Measurements from ENCODE around the gene FGFBP1. TPM values are rescaled to one million over a fixed set of nuclear protein-coding genes. Genes with fewer than 3 reads are reported as not detected.

FGFBP1 gene
- total and polyA plus RNA-seq, 2 of the 4 experiments (the other 2 are of a cell fraction) = under 0.01 TPM; not detected in 1

DNA sequence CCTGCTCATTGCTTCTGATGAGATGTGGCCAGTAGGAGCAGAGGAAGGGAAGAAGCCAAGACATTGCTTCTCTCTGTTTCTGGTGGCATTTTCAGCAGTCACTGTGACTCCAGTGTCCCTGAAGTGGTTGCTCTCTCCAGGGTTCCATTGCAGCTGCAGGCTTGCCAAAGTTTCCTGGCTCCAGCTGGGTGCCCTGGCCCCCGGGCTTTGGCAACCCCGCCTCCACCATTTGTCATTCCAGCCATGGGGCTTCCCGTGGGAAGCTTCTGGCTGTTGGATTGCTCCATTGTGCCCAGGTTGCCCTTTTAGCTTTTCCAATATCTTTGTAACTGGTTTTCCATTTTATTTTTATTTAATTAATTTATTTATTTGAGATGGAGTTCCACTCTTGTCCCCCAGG, 12.7 kb downstream of the FGFBP1 start:
- H3K79me1 ChIP-seq (ENCODE audit: low read depth in 1 of 2, low read length in 2 of 2) = no peaks in the 10 kb centered on the region
- H3K56ac ChIP-seq (ENCODE audit: extremely low read depth, insufficient read depth, low read length) = no peak overlapping the region

More for the DNA sequence above, 12.7 kb downstream of the FGFBP1 start:
- ChIA-PET POLR2A (ENCODE audit: unreplicated experiment) (no interaction called here), CTCF (no interaction called here)
- Histone ChIP-seq H4K91ac (ENCODE audit: insufficient read depth, low read depth, low read length) (0 out of 2 replicates have a peak overlapping the region, but pooled peaks have one; percentile 7), H3K14ac (replicated peaks; ENCODE audit: low read depth, low read length) (no peak overlapping the region), H3K9ac (ENCODE audit: low read depth, low read length) (no peak overlapping the region), H3K36me3 (ENCODE audit: control insufficient read depth, insufficient read depth, low read length) (no peaks in the 10 kb centered on the region), H2AK9ac (replicated peaks; ENCODE audit: low read depth, low read length, poor library complexity) (peak overlapping the region; percentile 35), H2BK15ac (ENCODE audit: low read depth, low read length) (no peak overlapping the region), H4K8ac (ENCODE audit: low read depth in 2 of 2, low read length in 2 of 2) (no peak overlapping the region), H3K18ac (ENCODE audit: low read depth, low read length) (no peak overlapping the region), H2BK20ac (ENCODE audit: low read depth, low read length) (no peak overlapping the region), H2AK5ac (ENCODE audit: low read depth, low read length) (no peak overlapping the region), H3K4me1 (ENCODE audit: control insufficient read depth, insufficient read depth, low read length) (peaks cover 2% of the 10 kb centered on the region; the same call in 1 of the 2 replicates), H2AFZ (replicated peaks; ENCODE audit: low read length, poor library complexity) (no peak overlapping the region), H2BK5ac (ENCODE audit: low read depth, low read length, poor library complexity, severe bottlenecking) (no peak overlapping the region), H4K20me1 (ENCODE audit: insufficient read depth, low read length) (no peaks in the 10 kb centered on the region), H3K4me2 (ENCODE audit: low read depth, low read length) (no peak overlapping the region), H3K27ac (ENCODE audit: insufficient read depth, low read length) (no peak overlapping the region), H3K9me1 (ENCODE audit: insufficient read depth, low read length) (peaks cover 7% of the 10 kb centered on the region), H3K9me3 (ENCODE audit: control insufficient read depth, insufficient read depth, low read length) (no peaks in the 10 kb centered on the region), H3K4ac (ENCODE audit: low read depth, low read length) (no peak overlapping the region; the same call in 1 of the 2 replicates), H4K5ac (ENCODE audit: low read depth, low read length) (no peak overlapping the region), H3K23ac (ENCODE audit: low read depth, low read length) (no peak overlapping the region), H3K4me3 (ENCODE audit: insufficient read depth, low read depth, low read length) (no peak overlapping the region), H2BK120ac (ENCODE audit: low read depth, low read length) (no peak overlapping the region; the same call in 1 of the 2 replicates), H3K27me3 (ENCODE audit: control insufficient read depth, insufficient read depth, low read length) (peaks cover 17% of the 10 kb centered on the region)
- no TSS peak for BruUV-seq (replicated peaks)
- in situ Hi-C loops (cut with MboI; ENCODE audit: low sequenced_read_pairs) (no loop called here), intact Hi-C loops (cut with micrococcal nuclease) (no loop called here), dilution Hi-C loops (cut with HindIII; ENCODE audit: low sequenced_read_pairs, unreplicated experiment) (no loop called here)
- no peak for DNase-seq
- TF ChIP-seq SMC3 (IDR thresholded peaks at IDR 0.05; ENCODE audit: low read depth, low read length) (no peak), BHLHE40 (IDR thresholded peaks at IDR 0.05; ENCODE audit: low read depth, low read length) (no peak), FOS (IDR thresholded peaks at IDR 0.05; ENCODE audit: low read depth, low read length) (no peak), RCOR1 (IDR thresholded peaks at IDR 0.05; ENCODE audit: insufficient replicate concordance, low read length) (no peak), CHD1 (IDR thresholded peaks at IDR 0.05; ENCODE audit: low read depth, low read length) (no peak), NFE2L2 (IDR thresholded peaks at IDR 0.05; ENCODE audit: low read depth, low read length) (no peak), MAFK (IDR thresholded peaks at IDR 0.05; ENCODE audit: low read depth, low read length) (no peak), USF2 (IDR thresholded peaks at IDR 0.05; ENCODE audit: low read depth, low read length) (no peak), POLR2A (IDR thresholded peaks at IDR 0.05; ENCODE audit: low read depth, low read length) (no peak), CEBPB (IDR thresholded peaks at IDR 0.05; ENCODE audit: low read depth, low read length) (no peak), RFX5 (IDR thresholded peaks at IDR 0.05; ENCODE audit: low read depth, low read length) (no peak), MAZ (IDR thresholded peaks at IDR 0.05; ENCODE audit: borderline replicate concordance, low read depth, low read length) (no peak), RAD21 (IDR thresholded peaks at IDR 0.05; ENCODE audit: low read length) (no peak)
- TF ChIP-seq, protein P1, sequence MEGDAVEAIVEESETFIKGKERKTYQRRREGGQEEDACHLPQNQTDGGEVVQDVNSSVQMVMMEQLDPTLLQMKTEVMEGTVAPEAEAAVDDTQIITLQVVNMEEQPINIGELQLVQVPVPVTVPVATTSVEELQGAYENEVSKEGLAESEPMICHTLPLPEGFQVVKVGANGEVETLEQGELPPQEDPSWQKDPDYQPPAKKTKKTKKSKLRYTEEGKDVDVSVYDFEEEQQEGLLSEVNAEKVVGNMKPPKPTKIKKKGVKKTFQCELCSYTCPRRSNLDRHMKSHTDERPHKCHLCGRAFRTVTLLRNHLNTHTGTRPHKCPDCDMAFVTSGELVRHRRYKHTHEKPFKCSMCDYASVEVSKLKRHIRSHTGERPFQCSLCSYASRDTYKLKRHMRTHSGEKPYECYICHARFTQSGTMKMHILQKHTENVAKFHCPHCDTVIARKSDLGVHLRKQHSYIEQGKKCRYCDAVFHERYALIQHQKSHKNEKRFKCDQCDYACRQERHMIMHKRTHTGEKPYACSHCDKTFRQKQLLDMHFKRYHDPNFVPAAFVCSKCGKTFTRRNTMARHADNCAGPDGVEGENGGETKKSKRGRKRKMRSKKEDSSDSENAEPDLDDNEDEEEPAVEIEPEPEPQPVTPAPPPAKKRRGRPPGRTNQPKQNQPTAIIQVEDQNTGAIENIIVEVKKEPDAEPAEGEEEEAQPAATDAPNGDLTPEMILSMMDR (conservative IDR thresholded peaks at IDR 0.05; ENCODE audit: low read depth, low read length) = no peak
- TF ChIP-seq, protein P2, sequence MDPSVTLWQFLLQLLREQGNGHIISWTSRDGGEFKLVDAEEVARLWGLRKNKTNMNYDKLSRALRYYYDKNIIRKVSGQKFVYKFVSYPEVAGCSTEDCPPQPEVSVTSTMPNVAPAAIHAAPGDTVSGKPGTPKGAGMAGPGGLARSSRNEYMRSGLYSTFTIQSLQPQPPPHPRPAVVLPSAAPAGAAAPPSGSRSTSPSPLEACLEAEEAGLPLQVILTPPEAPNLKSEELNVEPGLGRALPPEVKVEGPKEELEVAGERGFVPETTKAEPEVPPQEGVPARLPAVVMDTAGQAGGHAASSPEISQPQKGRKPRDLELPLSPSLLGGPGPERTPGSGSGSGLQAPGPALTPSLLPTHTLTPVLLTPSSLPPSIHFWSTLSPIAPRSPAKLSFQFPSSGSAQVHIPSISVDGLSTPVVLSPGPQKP (IDR thresholded peaks at IDR 0.05; ENCODE audit: borderline replicate concordance, low read depth, low read length) = no peak
- no peak for ATAC-seq (ENCODE audit: low read depth)
- no CpG with 5 or more reads among the region's 3 CpGs for WGBS, 2 experiments (ENCODE audit: extremely low coverage in 2 of 2, insufficient read length in 1 of 2)

All from IMR-90 (cell line).